ENCODE data around the gene CD9.

Gene CD9

DNA sequence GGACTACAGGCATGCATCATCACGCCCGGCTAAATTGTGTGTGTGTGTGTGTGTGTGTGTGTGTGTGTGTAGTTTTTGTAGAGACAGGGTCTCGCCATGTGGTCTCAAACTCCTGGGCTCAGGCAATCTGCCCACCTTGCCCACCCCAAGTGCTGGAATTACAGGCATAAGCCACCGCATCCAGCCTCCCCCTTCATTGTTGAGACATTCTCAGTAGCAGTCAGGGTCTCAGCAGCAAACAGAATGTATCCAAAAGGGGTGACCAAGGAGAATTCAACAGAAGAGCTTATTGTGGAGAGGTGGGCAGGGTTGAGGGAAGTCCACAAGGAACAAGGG, 73.0 kb downstream of the CD9 start:
- no peak for FAIRE-seq
- DNase-seq (ENCODE audit: low spot score), result no peak

DNA sequence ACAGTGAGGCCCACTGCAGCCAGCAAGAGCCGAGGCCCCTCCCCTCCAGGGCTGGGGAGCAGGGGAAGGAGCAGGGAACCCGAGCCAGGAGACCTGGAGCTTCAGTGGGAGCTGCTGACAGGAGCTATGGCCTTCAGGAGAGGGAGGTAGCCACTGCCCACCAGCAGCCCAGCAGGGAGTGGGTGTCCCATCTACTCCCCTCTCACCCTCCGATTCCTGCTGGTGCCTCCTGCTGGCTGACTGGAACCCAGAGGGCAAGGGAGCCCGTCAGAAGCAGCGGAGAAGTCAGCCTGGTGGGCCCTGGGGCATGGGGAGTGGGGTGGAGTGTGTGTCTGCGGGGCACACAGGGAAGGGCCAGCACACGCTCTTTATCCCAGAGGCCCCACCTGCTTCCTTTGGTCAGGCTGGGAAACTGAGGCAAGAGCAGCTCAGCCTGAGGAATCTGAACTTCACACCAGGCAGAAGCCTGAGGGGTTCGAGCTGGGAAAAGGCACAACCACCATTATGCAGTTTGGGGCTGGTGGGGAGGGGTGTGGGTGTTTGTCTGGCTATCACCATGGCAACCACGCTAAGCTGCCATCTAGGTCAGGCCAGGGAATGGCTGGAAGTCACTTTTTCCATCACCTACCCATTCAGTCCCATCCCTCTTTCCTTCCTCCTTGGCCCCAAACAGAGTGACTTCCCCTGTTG, 73.5 kb downstream of the CD9 start:
- FAIRE-seq (peak; percentile 46), DNase-seq (ENCODE audit: low spot score) (peak; percentile 71)

DNA sequence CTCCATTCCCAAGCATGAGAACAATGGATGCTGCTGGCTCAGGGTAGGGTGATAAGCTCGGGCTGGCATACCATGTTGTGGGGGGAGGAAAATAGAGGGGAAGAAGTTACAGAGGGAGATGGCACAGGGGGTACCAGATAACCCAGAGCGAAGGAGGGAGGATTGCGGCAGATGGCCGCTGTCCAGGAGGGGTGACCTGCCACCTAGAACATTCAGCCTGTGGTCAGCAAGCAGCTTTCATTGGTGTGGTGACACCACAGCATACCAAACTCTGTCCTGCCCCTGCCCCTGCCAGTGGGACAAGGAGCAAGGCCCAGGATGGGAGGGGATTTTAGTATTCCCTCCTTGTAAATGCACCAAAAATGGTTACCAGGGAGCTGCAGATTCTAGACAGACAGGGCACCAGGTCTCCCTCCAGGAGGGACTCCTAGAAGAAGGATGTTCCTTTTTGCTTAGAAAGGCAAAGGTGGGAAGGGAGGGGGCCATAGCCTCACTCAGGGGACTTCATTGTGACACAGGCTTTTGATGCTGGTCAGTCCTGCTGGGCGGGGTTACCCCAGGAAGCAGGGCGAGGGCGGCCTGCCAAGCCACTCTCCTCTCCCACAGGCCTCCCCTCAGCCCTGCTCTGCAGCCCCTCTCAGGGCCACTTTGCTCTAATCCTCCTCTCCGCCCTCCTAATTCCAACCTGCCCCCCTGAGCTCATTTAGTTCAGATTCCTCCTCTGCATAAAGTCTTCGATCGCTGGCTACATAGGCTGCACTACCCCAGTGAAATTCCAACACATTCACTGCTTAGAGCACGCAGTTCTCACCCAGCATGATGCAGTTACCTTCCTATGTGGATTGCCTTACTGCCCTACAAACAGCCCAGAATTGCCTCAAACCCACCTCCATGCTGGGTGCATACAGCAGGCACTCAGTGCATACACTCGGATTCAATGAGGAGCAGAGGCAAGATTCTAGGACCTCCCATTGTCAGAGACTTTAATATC, 74.3 kb downstream of the CD9 start:
- DNase-seq (ENCODE audit: low spot score), result peak; percentile 47
- peak; percentile 96 for FAIRE-seq

DNA sequence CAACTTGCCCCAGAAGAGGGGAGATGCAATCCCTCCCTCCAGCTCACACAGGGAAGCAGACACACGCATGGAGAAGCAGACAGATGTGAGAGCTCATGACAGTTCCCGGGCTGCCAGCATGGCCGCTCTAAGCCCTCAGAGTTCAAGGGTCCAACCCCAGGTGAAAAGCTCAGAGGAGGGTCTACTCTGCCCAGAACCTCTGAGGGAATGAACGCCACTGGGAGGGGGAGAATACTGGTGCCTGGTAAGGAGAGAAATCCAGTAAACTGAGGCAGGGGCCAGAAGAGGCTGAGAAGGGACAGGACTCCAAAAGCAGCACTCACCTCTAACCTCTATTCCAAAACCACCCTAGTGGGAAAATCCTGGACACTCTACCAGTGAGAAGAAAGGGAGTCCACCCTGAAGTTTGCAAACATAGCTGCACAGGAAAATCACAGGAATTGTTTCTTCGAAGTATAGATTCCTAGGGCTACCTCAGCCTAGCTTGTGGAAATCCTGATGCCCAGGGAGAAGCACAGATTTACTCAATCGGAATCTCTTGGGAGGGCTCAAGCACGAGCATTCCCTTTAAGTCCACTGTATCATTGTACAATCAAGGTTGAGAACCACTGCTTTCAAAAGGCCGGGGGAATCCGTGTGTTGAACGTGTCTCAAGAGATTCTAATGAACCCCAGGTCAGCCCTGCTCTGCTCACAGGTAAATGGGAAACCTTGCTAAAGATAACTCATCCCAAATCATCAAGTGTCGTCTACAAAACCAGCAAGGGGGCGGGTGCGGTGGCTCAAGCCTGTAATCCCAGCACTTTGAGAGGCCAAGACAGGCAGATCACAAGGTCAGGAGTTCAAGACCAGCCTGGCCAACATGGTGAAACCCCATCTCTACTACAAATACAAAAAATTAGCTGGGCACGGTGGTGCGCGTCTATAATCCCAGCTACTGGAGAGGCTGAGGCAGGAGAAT, 76.0 kb downstream of the CD9 start:
- FAIRE-seq (no peak), DNase-seq (ENCODE audit: low spot score) (no peak)

DNA sequence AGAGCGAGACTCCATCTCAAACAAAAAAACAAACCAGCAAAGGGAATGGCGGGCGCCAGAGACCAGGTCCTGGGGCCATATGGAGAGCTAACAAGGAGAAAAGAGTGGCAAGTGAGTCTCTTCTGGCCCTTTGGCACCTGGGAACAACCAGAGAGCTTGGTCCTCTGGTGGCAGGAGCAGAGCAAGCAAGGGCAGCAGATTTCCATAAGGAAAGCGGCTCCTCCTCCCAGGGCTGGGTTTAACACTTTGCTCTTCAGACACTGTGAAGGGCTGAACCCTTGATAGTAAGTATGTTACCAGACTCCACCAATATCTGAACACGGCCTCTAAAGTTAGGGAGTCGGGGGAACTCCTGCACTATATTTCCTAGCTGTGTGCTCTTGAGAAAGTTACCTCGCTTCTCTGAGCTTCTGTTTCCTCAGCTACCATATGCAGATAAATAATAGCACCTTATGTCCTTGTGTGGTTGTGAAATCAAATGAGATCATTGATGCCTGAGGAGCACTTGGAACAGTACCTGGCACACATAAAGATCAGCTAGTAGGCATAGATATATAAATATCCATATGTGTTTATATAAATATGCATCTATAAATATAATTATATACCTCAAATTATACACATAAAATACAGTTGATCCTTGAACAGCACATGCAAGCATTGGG, 76.9 kb downstream of the CD9 start:
- no peak for FAIRE-seq
- DNase-seq (ENCODE audit: low spot score), result peak; percentile 32

DNA sequence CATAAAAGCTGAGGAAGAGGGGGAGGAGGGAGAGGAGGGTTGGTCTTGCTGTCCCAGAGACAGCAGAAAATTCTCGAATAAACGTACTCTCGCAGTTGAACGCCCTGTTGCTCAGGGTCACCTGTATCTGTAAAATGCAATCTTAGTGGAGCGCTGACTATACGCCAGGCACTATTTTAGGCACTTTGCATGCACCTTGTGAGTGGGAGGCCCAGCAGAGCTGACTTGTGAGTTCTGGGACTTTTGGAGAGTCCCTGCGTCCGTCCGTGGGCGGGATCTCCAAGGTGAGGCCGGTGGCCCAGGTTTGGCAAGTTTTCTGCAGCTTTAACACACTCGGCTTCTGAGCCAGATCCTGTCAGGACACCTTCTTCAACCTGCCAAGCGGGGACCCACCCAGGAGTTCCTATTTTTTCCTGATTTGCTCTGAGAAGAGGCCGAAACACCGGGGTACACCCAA, 77.8 kb downstream of the CD9 start:
- DNase-seq (ENCODE audit: low spot score), result peak; percentile 32
- FAIRE-seq, result peak; percentile 86

DNA sequence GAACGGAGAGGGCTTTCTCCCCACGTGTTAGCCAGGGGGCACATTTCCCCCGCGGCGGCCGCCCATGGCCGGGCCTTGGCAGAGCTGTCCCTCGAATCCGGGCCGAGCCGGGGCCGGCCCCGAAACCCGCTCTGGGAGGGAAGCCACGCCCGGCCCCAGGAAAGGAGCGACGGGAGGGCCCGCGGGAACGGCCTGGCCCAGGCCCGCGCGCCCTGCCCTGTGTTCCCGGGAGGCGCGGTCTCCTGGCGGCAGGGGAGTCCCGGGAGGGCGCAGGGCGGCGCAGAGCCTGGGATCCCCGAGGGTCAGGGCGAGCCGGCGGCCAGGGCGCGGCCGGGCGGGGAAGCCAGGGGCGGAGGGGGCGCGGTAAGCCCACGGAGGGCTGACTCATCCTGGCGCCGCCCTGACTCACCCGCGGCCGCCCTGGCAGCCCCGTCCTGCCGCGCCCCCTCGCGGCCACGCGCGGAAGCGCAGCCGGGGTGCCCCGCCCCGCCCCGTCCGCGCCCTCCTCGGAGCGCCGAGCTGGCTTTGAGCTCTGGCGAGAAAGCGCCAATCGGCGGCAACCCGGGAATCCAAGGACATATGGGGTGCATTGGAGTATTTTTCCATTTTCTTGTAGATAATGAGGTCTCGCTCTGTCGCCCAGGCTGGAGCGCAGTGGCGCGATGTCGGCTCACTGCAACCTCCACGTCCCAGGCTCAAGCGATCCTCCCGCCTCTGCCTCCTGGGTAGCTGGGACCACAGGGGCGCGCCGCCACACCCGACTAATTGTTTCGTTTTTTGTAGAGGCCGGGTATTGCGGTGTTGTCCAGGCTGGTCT, 78.4 kb downstream of the CD9 start:
- FAIRE-seq (peak; percentile 94), DNase-seq (ENCODE audit: low spot score) (peak; percentile 96)

DNA sequence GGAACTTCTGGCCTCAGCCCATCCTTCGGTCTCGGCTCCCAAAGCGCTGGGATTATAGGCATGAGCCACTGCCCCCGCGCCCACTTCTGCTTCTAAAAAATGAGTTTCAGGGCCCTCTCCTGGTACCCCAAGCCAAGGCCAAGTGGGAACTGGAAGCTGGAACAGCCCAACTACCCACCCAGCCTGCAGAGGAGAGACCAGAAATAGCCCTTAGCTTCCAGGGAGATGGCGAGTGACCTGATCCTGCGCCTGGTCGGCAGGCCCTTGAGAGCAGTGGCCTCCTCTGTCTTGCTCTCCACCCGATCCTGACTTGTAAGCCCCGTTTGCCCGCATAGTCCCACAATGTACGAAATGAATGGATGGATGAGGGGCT, 79.0 kb downstream of the CD9 start:
- DNase-seq (ENCODE audit: low spot score) (peak; percentile 7), FAIRE-seq (no peak)

DNA sequence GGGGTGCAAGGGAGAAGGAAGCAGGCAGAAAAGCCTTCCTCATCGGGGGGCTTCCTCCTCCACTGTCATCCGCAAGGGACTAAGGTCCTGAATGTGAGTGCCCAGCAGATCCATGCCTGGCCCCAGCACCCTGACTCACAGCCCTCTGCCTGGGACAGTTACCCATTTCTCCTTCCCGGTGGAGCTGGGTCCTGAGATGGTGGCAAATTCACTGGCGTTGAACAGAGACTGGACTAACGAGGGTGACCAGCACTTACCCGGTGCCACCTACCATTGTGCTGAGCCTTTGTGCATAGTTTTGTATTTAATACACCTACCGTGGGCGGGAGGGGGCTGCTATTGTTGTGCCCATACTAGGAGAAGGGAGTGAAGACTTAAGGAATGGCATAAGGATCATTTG, 79.4 kb downstream of the CD9 start:
- DNase-seq (ENCODE audit: low spot score) (peak; percentile 29), FAIRE-seq (no peak)

DNA sequence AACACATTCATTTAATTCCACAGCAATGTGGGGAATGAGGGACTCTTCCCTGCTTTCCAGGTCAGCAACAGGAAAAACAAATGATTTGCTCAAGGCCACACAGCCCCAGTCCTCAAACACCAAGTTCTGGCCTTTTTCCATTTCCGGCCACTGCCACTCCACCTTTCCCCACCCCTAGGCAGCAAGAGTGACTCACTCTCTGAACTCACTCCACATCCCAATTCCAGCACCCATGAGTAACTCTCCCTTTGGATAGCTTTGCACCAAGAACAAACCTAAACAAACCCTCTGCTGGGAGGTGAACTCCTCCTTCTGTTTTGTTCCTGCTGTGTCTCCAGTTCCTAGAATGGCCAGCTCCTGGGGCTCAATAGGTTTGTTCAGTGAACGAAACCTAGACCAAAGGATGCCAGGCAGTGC, 79.9 kb downstream of the CD9 start:
- FAIRE-seq (peak; percentile 99), DNase-seq (ENCODE audit: low spot score) (peak; percentile 95)

DNA sequence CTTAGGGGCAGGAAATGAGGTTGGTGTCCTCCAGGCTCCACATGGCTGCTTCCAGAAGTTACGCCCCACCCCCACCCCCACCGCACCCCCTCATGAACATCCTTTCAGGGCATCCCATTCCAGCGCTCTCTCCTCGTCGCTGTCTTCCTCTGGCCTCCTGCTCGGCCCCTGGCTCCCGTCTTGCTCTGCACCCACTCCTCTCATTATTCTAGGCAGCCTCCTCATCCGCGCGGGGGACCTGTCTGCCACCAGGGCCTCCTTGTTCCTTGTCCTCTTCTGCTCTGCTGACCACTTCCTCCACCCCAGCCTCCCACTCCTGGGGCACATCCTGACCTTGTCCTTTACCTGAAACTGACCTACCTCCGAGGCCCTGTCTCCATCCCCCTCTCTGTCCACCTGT, 80.5 kb downstream of the CD9 start:
- FAIRE-seq (no peak), DNase-seq (ENCODE audit: low spot score) (no peak)

DNA sequence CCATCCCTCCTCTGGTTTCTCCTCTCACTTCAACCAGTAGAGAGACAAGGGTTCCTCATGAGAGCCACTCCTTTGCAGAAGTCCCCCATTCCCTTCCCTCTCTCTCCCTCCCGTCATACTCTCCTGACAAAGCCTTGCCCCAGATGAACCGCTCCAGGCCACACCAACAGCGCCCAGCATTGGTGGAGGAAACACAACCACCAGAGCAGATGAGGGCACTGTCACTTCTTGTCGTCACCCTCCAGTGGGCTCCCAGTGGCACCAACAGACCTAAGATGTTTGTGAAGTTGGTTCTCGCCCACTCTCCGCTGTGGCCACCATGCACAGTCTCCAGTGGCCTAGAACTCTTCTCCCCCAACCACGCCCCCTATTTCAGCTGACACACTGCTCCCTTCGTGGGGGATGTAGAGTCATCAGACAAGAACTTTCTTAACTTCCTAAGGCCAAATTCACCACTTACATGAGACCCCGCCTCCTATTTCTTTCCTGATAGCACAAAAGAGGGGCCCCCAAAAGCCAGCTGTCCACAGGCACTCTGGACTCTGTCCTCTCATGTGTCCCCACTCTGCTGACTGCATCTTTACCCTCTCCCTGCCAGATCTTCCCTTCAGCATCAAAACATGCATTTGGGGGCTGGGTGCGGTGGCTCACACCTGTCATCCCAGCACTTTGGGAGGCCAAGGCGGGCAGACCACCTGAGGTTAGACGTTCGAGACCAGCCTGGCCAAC, 81.0 kb downstream of the CD9 start:
- DNase-seq (ENCODE audit: low spot score), result peak; percentile 4
- FAIRE-seq, result no peak

DNA sequence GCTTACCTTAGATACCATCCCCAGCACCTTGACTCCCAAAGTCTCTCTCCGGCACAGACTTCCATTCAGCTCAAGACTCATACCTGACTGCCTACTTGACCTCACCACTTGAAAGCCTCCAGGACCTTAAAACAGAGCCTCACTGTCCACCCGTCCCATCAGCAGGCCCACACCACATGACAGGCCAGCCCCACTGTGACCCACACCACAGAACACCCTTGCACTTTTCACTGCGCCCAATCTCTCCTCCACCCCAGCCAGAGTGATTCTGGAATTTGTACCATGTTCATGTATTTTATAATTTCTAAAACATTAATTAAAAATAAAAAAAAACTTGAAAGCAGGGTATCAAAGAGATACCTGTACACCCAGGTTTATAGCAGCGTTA, 82.2 kb downstream of the CD9 start:
- DNase-seq (ENCODE audit: low spot score) (no peak), FAIRE-seq (no peak)

DNA sequence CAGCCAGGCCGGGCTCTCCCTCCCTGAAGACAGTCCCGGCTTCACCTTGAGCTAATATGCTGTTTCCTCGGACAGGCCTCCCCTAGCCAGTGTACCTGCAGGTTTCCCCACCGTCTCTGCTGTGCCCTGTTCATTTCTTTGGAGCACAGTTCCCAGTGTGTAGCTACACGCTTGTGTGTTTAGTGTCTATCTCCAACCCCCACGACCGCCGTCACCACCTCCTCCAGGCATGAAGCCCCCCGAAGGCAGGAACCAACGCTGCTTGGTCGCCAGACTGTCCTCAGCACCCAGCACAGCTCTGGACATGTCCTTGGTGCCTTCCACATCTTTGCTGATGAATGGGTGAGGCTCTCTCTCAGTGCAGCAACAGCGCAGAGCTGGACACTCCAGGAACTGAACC, 84.1 kb downstream of the CD9 start:
- FAIRE-seq (peak; percentile 84), DNase-seq (ENCODE audit: low spot score) (no peak)

DNA sequence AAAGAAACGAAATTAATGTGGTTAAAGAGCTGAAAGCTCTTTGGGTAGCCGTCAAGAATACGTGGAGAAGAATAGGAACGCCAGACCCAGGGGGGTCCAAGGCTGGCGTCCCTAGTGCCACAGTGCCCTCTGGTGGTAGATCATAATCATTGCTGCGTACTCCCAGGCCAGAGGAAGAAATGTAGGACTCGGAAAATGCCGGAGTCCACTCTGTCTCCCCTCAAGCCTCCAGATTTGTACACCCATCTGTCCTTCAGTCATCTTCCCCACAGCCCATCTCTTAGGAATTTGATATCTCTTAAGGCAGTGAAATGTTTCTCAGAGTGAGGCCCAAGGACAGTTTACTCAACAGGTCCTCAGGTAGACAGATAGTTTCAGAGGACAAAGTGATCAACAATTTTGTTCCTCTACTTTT, 84.9 kb downstream of the CD9 start:
- peak; percentile 91 for DNase-seq (ENCODE audit: low spot score)
- peak; percentile 75 for FAIRE-seq

DNA sequence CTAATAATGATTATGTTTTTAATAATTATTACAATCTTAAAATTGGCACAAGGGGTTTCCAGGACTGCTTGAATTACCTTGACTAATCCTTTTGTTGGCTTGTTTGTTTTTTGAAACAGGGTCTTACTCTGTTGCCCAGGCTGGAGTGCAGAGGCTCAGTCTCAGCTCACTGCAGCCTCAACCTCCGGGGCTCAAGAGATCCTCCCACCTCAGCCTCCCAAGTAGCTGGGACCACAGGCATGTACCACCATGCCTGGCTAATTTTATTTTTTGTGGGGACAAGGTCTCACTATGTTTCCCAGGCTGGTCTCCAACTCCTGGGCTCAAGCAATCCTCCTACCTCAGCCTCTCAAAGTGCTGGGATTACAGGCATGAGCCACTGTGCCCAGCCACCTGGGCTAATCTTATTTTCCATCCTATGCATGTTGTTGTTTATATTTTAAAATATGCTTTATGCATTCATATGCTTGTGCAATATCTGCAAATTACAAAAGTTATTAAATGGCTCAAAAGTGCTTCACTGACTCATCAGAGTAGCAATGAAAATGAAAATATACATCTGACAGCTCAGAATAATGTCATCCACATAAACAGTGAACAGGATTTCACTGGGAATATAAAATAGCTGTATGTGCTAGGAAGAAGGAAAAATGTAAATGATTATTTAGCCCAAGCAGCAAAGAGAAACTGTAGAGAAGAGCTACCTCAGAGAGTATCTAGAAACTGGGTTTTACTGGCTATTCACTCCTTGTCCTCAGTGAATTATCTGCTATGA, 85.5 kb downstream of the CD9 start:
- no peak for FAIRE-seq
- DNase-seq (ENCODE audit: low spot score), result no peak

Data from urothelium cell line (cell line).